C4-2B (cell line): Measurements from ENCODE around the gene MBD1.

Experiments used
- CTCF ChIP-seq: fragments of 450-650 bp; conservative IDR thresholded peaks from 2 replicates; pipeline ENCODE4 v1.5.1; 2017; ENCODE audit warnings: mild to moderate bottlenecking
- ZFX ChIP-seq: fragments of 450-650 bp; IDR thresholded peaks from 2 replicates; pipeline ENCODE4 v1.6.1; 2017

- TF ChIP-seq CTCF (no peak), ZFX (no peak)
Observed at GRCh38 chr18:50262977-50263376, 18.3 kb downstream of the MBD1 start.
